Measurements from ENCODE around the gene EIF4A2.

GRCh38 chr3:186802701-186803100, 19.3 kb downstream of the EIF4A2 start:
- TF ChIP-seq, protein P1, sequence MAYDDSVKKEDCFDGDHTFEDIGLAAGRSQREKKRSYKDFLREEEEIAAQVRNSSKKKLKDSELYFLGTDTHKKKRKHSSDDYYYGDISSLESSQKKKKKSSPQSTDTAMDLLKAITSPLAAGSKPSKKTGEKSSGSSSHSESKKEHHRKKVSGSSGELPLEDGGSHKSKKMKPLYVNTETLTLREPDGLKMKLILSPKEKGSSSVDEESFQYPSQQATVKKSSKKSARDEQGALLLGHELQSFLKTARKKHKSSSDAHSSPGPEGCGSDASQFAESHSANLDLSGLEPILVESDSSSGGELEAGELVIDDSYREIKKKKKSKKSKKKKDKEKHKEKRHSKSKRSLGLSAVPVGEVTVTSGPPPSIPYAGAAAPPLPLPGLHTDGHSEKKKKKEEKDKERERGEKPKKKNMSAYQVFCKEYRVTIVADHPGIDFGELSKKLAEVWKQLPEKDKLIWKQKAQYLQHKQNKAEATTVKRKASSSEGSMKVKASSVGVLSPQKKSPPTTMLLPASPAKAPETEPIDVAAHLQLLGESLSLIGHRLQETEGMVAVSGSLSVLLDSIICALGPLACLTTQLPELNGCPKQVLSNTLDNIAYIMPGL (CRISPR knock-in tag; IDR thresholded peaks at IDR 0.05): no peak
- TF ChIP-seq NR2C2 (CRISPR knock-in tag; IDR thresholded peaks at IDR 0.05): no peak
